KOPT-K1 (cell line): ENCODE results near the gene NSRP1.

Experiments used
- H3K27ac ChIP-seq: fragments of 200-600 bp; sonication (generic); 2 replicates; pipeline ENCODE4 v1.5.1; 2016; ENCODE audit warnings: antibody characterized with exemption, mild to moderate bottlenecking, low read depth, low read length; ENCODE audit not compliant: poor library complexity, severe bottlenecking
- H3K36me3 ChIP-seq: fragments of 200-600 bp; sonication (generic); 2 replicates; pipeline ENCODE4 v1.5.1; 2017; ENCODE audit warnings: antibody characterized with exemption, mild to moderate bottlenecking, low read length, moderate library complexity; ENCODE audit not compliant: insufficient read depth
- H3K9me3 ChIP-seq: fragments of 200-600 bp; sonication (generic); 2 replicates; pipeline ENCODE4 v1.5.1; 2017; ENCODE audit warnings: antibody characterized with exemption, low read length, mild to moderate bottlenecking; ENCODE audit not compliant: insufficient read depth, poor library complexity, severe bottlenecking

Gene NSRP1

DNA sequence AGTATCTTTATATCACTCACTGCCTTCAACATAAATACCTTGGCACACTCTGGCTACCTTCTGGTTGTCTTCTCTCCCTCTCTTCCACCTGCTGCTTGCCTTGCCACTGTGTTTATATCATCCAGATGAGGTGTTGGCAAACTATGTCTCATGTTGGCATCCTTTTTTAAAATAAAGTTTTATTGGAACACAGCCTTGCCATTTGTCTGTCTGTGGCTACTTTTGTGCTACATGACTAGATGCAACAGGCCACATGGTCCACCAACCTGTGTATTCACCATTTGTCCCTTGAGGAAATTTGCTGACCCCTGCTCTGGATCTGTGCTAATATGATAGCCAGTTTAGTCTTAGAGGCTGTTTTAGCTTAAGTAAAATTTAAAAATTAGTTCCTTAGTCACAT lies 36.8 kb downstream of the NSRP1 start:
- peaks cover 30% of the 10 kb centered on the region for H3K36me3 ChIP-seq
- no peak overlapping the region for H3K27ac ChIP-seq
- H3K9me3 ChIP-seq: peaks cover 6% of the 10 kb centered on the region

DNA sequence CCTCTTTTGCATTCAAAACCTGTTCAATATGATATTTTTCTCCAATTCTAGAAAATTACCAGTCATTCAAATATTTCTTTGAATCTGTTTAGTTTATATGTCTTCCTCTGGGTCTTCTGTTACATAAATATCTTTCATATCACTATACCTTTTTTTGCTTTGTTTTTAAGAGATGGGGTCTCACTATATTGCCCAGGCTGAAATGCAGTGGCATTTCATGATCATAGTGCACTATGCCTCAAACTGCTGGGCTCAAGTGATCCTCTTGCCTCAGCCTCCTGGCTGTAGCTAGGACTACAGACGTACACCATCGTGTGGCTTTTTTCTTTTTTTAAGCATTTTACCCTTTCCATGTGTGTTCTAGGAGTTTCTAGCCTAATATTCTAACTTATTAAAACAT lies 38.8 kb downstream of the NSRP1 start:
- H3K27ac ChIP-seq: no peak overlapping the region
- H3K36me3 ChIP-seq: peaks cover 49% of the 10 kb centered on the region
- H3K9me3 ChIP-seq: peaks cover 25% of the 10 kb centered on the region

DNA sequence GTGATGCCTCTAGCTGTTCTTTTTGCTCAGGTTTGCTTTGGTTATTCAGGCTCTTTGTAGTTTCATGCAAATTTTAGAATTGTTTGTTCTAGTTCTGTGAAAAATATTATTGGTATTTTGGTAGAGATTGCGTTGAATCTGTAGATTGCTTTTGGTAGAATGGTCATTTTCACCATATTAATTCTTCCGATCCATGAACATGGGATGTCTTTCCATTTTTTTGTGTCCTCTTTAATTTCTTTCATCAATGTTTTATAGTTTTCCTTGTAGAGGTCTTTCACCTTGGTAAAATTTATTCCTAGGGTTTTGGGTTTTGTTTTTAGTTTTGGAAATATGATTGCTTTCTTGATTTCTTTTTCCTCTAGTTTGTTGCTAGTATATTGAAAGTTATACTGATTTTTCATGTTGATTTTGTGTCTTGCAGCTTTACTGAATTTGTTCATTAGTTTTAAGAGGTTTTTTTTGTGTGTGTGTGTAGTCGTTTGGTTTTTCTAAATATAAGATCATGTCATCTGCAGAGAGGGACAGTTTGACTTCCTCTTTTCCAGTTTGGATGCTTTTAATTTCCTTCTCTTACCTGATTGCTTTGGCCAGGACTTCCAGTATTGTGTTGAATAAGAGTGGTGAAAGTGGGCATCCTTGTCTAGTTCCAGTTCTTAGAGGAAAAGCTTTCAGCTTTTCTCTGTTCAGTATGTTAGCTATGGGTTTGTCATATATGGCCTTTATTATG lies 42.4 kb downstream of the NSRP1 start:
- Histone ChIP-seq H3K9me3 (peaks cover 30% of the 10 kb centered on the region), H3K27ac (no peak overlapping the region), H3K36me3 (peaks cover 56% of the 10 kb centered on the region)

DNA sequence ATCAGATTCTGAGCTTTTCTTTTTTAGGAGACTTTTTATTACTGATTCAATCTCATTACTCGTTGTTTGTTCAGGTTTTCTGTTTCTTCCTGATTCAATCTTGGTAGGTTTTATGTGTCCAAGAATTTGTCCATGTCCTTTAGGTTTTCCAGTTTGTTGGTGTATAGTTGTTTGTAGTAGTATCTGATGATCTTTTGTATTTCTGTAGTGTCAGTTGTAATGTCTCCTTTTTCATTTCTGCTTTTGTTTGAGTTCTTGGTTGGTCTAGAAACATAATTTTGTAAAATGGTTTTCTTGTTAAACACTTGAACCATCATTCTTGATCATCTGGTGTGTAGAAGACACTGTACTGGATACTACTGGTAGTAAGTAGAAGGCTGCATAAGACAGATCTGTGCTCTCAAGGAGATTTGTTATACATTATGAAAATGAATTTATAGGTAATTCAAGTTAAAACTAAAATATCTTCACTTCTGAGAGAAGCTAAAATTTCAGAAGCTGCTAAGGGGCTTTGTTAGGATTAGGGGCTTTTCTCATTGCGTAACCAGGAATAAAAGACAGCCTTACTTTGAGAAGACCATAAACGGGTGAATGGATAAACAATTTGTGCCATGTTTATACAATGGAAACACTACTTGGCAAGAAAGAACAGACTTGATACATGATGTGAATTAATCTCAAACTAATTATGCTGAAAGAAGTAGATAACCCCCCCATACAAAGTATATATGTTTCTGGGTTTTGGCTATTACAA lies 44.0 kb downstream of the NSRP1 start:
- no peak overlapping the region for H3K27ac ChIP-seq

DNA sequence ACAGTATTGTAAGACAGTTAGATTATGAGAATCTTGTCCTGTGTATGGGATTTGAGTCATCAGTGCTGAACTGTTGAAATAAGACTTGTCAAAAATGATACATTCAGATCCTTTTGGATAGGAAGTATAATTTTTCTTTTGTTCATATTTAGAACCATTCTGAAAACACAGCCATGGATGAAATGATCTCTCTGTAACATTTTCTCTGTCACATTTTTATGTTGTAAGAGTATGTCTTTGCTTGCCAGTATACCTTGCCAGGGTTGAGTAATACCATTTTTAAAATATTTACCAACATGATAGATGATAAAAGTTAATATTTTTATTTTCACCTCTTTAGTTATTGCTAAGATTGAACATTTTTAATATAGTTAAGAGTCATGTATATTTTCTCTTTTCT lies 45.0 kb downstream of the NSRP1 start:
- Histone ChIP-seq H3K9me3 (peaks cover 30% of the 10 kb centered on the region), H3K36me3 (peaks cover 67% of the 10 kb centered on the region), H3K27ac (no peak overlapping the region)

More for the DNA sequence above, 44.0 kb downstream of the NSRP1 start:
- peaks cover 30% of the 10 kb centered on the region for H3K9me3 ChIP-seq
- H3K36me3 ChIP-seq: peaks cover 70% of the 10 kb centered on the region

DNA sequence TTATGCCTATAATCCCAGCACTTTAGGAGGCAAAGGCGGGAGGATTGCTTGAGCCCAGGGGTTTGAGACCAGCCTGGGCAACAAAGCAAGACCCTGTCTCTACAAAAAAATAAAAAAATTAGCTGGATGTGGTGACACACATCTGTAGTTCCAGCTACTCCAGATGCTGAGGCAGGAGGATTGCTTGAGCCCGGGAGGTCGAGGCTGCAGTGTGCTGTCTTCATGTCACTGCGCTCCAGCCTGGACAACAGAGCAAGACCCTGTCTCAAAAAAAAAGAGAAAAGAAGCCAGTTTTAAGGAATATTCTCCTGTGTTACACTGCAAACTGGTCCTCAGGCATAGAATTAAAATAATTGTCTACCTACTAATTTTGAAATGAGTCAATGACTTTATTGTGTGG lies 47.9 kb downstream of the NSRP1 start:
- peaks cover 13% of the 10 kb centered on the region for H3K9me3 ChIP-seq
- H3K36me3 ChIP-seq: peaks cover 48% of the 10 kb centered on the region
- no peak overlapping the region for H3K27ac ChIP-seq

DNA sequence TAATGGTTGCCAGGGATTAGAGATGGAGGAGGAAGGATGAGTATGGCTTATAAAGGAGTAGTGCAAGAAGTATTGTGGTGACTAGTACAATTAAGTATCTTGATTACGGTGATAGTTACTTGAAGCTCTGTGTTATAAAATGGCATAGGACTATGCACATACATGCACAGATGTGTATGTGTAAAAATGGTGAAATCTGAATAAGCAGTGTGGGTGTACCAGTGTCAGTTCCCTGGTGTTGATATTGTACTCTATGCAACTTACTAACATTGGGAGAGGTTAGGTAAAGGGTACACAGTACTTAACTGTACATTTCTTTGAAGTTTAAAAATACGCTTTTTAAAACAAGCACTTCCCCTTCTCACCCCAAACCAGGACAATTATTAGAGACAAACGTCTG lies 48.5 kb downstream of the NSRP1 start:
- Histone ChIP-seq H3K36me3 (peaks cover 41% of the 10 kb centered on the region), H3K27ac (no peak overlapping the region), H3K9me3 (peaks cover 7% of the 10 kb centered on the region)

DNA sequence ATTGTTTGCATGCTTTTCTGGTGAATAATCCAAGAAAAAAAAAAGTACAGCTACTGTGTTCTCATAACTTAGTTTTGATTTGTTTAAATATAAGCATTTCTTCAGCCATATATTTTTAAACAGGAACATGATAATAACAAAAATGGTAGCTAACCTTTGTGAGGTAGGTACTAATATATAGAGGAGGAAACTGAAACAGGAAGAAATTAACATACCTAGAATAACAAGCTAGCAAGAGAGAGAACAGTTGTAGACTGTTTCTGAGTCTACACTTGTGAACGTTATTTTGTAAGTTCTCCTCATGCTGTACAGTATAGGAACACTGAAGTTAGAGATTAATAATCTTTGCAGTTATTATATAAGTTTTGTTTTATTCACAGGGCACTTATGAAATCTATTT lies 49.3 kb downstream of the NSRP1 start:
- Histone ChIP-seq H3K9me3 (no peaks in the 10 kb centered on the region), H3K36me3 (peaks cover 33% of the 10 kb centered on the region), H3K27ac (no peak overlapping the region)

DNA sequence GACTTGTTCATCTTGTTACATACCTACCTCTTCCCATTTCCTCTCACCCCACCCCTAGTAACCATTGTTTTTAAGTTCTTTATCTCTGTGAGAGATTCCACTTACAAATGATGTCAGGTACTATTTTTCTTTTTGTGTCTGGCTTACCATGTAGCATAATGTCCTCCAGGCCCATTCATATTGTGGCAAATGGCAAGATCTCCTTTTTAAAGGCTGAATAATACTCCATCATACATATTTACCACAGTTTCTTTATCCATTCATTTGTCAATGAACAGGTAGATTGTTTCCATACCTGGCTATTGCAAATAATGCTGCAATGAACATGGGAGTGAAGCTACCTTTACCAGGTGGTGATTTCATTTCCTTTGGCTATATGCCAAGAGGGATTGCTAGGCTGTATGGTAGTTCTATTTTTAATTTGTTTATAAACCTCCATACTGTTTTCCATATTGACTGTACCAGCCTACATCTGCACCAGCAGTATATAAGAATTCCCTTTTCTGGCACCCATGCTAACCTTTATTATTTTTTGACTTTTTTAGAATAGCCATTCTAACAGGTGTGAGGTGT lies 53.9 kb downstream of the NSRP1 start:
- Histone ChIP-seq H3K9me3 (no peaks in the 10 kb centered on the region), H3K36me3 (peaks cover 35% of the 10 kb centered on the region), H3K27ac (no peak overlapping the region)

DNA sequence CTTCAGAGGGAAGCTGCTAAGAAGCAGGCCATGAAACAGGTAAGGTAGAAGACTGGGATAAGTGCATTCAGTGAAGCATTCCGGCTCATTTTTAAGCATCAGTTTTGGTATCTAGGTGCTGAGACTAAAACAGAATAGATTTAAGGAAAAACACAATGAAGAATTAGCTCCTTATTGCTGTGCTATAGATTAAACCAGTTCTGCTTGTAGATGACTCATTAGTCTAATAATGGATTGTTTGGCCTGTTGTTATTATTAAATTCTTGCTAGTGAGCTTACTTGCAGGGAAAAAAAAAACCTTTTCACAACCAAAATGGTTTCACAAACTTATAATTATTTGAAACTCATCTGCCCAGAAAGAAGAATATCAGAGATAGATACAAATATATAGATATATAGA lies 55.9 kb downstream of the NSRP1 start:
- Histone ChIP-seq H3K9me3 (no peaks in the 10 kb centered on the region), H3K36me3 (peaks cover 53% of the 10 kb centered on the region), H3K27ac (no peak overlapping the region)

DNA sequence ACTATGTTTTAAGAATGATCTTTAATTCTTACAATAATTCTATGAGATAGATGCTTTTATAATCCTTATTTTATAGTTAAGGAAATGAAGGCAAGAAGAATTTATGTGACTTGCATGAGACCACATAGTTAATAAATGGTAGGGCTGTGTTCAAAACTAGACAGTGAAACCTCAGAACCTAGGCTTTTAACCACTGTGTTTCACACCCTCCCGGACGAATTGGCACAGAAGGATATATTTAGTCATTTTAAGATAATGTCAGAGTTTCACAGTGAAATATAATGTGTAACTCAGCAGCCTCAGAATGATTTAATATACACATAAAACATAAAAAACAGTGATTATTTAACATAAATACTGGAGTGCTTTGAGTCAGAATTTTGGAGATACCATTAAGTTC lies 57.0 kb downstream of the NSRP1 start:
- H3K9me3 ChIP-seq: no peaks in the 10 kb centered on the region
- H3K27ac ChIP-seq: no peak overlapping the region
- H3K36me3 ChIP-seq: peaks cover 63% of the 10 kb centered on the region

DNA sequence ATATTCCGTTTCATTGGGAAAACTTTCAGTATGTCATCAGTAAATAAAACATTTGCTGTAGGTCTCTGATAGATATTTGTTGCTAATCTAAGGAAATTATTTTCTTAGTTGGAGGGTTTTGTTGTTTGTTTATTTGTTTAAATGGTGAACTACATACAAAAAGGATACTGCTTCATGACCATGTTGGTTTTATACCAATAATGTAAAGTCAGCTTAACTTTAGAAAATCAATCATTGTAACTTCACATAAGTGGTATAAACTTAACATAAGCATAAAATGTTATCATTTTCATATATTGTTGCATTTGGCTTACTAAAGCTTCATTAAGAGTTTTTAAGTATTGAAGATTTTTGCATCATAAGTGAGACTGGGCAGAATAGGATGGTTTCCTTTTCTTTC lies 57.9 kb downstream of the NSRP1 start:
- H3K36me3 ChIP-seq: peaks cover 64% of the 10 kb centered on the region
- H3K27ac ChIP-seq: no peak overlapping the region
- no peaks in the 10 kb centered on the region for H3K9me3 ChIP-seq

DNA sequence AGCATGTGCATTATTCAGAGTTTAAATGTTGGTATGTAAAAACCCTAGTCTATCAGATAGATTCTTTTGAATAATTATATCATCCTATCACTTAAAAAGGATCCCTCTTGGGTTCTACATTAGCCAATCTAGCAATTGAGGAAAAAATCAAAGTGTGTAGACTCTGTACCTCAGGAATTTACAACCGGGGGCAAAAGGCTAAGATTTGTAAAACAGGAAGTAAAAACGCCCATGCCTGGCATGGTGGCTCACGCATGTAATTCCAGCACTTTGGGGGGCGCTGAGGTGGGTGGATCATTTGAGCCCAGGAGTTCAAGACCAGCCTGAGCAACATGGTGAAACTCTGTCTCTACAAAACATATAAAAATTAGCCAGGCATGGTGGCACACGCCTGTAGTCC lies 60.2 kb downstream of the NSRP1 start:
- Histone ChIP-seq H3K36me3 (peaks cover 87% of the 10 kb centered on the region), H3K27ac (no peak overlapping the region), H3K9me3 (no peaks in the 10 kb centered on the region)

DNA sequence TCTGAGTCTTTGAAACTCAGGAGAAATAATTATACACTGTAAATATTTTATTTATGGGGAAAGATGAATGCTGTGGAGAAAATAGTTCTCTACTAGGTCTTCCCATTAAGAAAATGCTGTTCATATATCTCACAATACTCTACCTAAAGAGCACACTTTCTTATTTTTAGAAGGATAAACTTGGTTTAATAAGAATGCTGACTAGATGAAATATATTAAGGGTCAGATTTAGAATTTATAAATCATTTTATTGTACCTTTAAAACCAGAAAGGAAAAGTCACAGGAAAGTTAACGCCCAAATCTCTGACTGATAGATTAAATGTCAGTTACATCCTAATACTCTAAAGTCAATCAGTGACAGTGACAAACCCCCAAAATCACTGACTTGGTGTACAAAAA lies 70.1 kb downstream of the NSRP1 start:
- peaks cover 58% of the 10 kb centered on the region for H3K36me3 ChIP-seq
- no peak overlapping the region for H3K27ac ChIP-seq

DNA sequence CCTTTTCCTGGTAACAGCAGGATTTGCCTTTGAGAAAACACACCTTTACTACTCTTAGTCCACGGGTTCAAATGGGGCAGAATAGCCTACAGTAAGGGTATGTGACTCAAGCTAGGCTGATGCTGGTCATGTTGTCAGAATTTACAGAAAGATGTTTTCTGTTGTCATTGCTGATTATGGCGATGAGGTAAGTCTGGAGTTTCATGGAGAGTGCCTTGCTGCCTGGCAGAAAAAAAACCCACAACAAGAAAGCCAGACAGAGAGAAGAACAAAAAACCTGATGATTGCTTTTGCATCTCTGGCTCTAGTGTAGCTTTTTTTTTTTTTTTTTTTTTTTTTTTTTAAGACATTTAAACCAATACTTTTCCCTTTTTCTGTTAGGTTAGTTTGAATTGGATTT lies 71.0 kb downstream of the NSRP1 start:
- H3K27ac ChIP-seq: no peak overlapping the region
- no peaks in the 10 kb centered on the region for H3K9me3 ChIP-seq
- H3K36me3 ChIP-seq: peaks cover 50% of the 10 kb centered on the region

More for the DNA sequence above, 70.1 kb downstream of the NSRP1 start:
- H3K9me3 ChIP-seq: no peaks in the 10 kb centered on the region
